Peyer's patch (tissue), 4 donors: ENCODE data around the gene SEMA6B. TPM values are rescaled to one million over a fixed set of nuclear protein-coding genes. Genes with fewer than 3 reads are reported as not detected.
A peak's percentile ranks its signal among the peaks of the same experiment; 100 is the strongest.

Experiments used
- DNase-seq, 3 donors: peaks; one replicate each; pipeline ENCODE4 v3.0.0-alpha.2; 2017 to 2019
- H3K27ac ChIP-seq, 4 donors: fragments of 200-600 bp; sonication (generic); one replicate each; pipeline ENCODE4 v1.5.1; 2016 to 2019
- H3K27me3 ChIP-seq, 2 donors: fragments of 200-600 bp; sonication (generic); one replicate each; pipeline ENCODE4 v1.5.1; 2019
- H3K36me3 ChIP-seq, 3 donors: fragments of 200-600 bp; sonication (generic); one replicate each; pipeline ENCODE4 v1.5.1; 2016 to 2019
- H3K4me1 ChIP-seq, 4 donors: fragments of 200-600 bp; sonication (generic); one replicate each; pipeline ENCODE4 v1.5.1; 2016 to 2019
- H3K4me3 ChIP-seq, 4 donors: fragments of 200-600 bp; sonication (generic); 1 replicate in 3 of 4; 2 replicates in 1 of 4; pipeline ENCODE4 v1.5.1; 2016 to 2019; ENCODE audit warnings: mild to moderate bottlenecking in 1 of 4
- H3K9me3 ChIP-seq, 4 donors: fragments of 200-600 bp; sonication (generic); one replicate each; pipeline ENCODE4 v1.5.1; 2016 to 2019; ENCODE audit warnings: mild to moderate bottlenecking in 1 of 4
- POLR2A ChIP-seq, 2 donors: fragments of 450-650 bp; IDR thresholded peaks; one replicate each; pipeline ENCODE4 v1.5.1; 2017; ENCODE audit warnings: antibody characterized with exemption in 2 of 2, mild to moderate bottlenecking in 2 of 2, moderate library complexity in 2 of 2
- total RNA-seq, 4 donors: library from RNA; depleted of rRNA; stranded (reverse); fragments of >200 nt; gene quantifications; one replicate each; pipeline ENCODE4 v1.1.0, GENCODE V29; 2016
- TF ChIP-seq, protein P1 (sequence below), 6 experiments: fragments of 450-650 bp in 4 of 6; fragments of 200-600 bp in 2 of 6; sonication (generic) in 1 of 6; IDR thresholded peaks; one replicate each; pipeline ENCODE4 v1.5.1; 2017 to 2019; ENCODE audit warnings: antibody characterized with exemption in 6 of 6, mild to moderate bottlenecking in 3 of 6, moderate library complexity in 1 of 6

SEMA6B gene
- total RNA-seq, 4 donors from 2014 or later = 1.2 to 9.9 (median 3.2) TPM

GRCh38 chr19:4522291-4523002, 37.0 kb downstream of the SEMA6B start:
- H3K27me3 ChIP-seq = no peaks in the 10 kb centered on the region
- H3K9me3 ChIP-seq = no peaks in the 10 kb centered on the region
- TF ChIP-seq, protein P1, sequence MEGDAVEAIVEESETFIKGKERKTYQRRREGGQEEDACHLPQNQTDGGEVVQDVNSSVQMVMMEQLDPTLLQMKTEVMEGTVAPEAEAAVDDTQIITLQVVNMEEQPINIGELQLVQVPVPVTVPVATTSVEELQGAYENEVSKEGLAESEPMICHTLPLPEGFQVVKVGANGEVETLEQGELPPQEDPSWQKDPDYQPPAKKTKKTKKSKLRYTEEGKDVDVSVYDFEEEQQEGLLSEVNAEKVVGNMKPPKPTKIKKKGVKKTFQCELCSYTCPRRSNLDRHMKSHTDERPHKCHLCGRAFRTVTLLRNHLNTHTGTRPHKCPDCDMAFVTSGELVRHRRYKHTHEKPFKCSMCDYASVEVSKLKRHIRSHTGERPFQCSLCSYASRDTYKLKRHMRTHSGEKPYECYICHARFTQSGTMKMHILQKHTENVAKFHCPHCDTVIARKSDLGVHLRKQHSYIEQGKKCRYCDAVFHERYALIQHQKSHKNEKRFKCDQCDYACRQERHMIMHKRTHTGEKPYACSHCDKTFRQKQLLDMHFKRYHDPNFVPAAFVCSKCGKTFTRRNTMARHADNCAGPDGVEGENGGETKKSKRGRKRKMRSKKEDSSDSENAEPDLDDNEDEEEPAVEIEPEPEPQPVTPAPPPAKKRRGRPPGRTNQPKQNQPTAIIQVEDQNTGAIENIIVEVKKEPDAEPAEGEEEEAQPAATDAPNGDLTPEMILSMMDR (IDR thresholded peaks at IDR 0.05) = no peak
- no peak for TF ChIP-seq POLR2A (IDR thresholded peaks at IDR 0.05)
- no peak overlapping the region for H3K4me3 ChIP-seq
- H3K27ac ChIP-seq = no peak overlapping the region
- no peaks in the 10 kb centered on the region for H3K36me3 ChIP-seq
- DNase-seq = no peak
- peaks cover 0 to 7% (median 0%) of the 10 kb centered on the region in 4 donors for H3K4me1 ChIP-seq

DNA sequence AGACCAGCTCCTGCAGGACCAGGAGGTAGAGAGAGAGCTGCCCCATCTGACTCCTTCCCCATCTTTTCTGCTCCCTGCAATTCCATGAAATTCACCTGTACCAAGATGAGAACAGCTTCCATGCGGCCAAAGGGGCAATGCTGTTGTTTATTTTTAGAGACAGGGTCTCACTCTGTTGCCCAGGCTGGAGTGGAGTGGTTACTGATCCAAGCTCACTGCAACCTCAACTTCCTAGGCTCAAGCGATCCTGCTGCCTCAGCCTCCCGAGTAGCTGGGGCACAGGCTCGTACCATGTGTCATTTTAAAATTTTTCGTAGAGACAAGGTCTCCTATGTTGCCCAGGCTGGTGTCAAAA, 37.6 kb downstream of the SEMA6B start:
- no peak overlapping the region for H3K4me3 ChIP-seq
- H3K27ac ChIP-seq = no peak overlapping the region
- no peaks in the 10 kb centered on the region for H3K9me3 ChIP-seq
- H3K4me1 ChIP-seq = peaks cover 0 to 7% (median 0%) of the 10 kb centered on the region in 4 donors
- H3K36me3 ChIP-seq = no peaks in the 10 kb centered on the region
- no peak for DNase-seq
- no peaks in the 10 kb centered on the region for H3K27me3 ChIP-seq
- TF ChIP-seq POLR2A (IDR thresholded peaks at IDR 0.05) = no peak
- TF ChIP-seq, protein P1 (IDR thresholded peaks at IDR 0.05) = no peak

DNA sequence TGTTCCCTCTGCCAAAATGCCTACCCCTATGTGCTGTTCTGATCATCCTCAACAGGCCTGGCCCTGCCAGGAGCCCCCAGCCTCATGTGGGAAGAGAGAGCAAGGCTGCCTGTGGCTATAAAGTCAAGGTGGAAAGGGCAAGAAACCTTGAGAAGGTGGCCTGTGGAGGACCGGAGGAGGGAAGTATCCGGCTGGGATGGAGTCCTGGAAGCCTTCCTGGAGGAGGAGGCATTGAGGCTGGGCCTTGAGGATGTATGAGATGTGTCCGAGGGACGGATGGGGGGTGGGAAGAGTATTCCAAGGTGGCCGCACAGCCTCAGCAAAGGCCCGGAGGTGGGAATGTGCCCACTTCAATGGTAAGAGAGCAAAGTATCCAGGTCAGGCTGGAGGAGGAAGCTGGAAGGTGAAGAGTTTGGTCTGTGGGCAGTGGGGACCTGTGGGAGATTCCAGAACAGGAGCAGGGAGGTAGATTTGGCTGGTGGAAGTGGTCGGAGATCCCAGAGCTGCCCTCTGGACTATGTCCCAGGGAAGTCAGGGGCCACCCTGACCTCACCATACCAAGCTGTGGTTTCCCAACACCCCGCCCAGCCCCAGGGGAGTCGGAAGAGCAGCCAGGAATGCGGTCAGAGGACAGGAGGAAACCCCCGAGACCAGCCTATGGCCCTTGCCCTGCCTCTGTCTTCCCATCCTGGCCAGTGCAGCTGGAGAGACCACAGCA, 38.2 kb downstream of the SEMA6B start:
- no peaks in the 10 kb centered on the region for H3K27me3 ChIP-seq
- H3K36me3 ChIP-seq = no peaks in the 10 kb centered on the region
- DNase-seq = no peak
- no peak overlapping the region for H3K4me3 ChIP-seq
- H3K4me1 ChIP-seq = peaks cover 0 to 7% (median 0%) of the 10 kb centered on the region in 4 donors
- H3K27ac ChIP-seq = no peak overlapping the region
- no peaks in the 10 kb centered on the region for H3K9me3 ChIP-seq
- no peak for TF ChIP-seq POLR2A (IDR thresholded peaks at IDR 0.05)
- TF ChIP-seq, protein P1 (IDR thresholded peaks at IDR 0.05) = no peak

DNA sequence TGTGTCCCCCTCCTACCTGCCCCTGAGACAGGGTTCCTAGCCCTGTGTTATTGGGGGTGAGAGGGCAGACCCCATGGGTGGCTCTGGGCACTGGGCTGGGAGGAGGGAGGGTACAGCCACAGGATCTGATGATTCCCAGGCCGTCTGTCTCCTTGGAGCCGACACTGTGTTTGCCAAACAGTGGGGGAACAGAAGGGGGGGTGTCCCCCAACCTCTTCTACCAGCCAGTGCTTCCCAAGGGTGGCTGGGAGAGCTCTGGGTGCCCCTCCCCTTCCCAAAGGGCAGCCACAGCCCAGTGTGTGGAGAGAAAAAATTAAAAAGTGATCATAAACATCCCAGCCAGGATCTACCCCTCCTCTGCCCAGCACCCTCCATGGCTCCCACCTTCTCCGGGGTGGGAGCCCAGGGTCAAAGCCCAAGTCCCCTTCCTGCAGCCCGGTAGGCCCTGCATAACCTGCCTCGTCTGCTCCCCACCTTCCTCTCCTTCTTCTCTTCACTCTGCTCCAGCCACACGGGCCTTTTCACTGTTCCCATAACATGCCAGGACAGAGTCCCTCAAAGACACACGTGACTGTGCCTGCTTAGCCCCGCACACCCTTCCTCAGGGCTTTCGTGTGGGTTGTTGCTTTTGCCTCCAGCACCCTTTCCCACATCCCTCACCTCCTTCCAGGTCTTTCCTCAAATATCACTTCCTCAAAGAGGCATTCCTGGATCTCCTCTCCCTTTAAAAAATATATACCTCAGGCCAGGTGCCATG, 39.8 kb downstream of the SEMA6B start:
- peak overlapping the region in 2 of 4 donors; percentile 25 to 82 for H3K27ac ChIP-seq
- no peaks in the 10 kb centered on the region for H3K27me3 ChIP-seq
- TF ChIP-seq, protein P1 (IDR thresholded peaks at IDR 0.05) = no peak
- TF ChIP-seq POLR2A (IDR thresholded peaks at IDR 0.05) = no peak
- H3K36me3 ChIP-seq = no peaks in the 10 kb centered on the region
- no peaks in the 10 kb centered on the region for H3K9me3 ChIP-seq
- H3K4me3 ChIP-seq = no peak overlapping the region
- H3K4me1 ChIP-seq = peaks cover 0 to 7% (median 0%) of the 10 kb centered on the region in 4 donors
- DNase-seq = no peak

DNA sequence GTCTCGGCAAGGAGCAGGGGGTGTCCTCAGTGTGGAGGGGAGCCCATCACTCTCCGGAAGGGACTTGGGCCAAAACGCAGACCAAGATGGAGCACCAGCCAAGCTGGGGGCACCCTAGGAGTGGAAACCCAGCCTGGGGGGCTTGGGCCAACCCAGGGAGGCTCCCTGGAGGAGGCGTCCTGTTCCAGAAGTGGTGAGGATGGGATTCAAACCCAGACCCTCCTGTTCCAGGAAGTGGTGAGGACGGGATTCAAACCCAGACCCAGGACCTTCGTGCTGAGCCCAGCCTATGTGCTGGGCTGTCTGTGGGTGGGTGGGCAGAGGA, 40.4 kb downstream of the SEMA6B start:
- peak overlapping the region in 1 of 4 donors; percentile 39 for H3K4me3 ChIP-seq
- no peak for DNase-seq
- H3K27me3 ChIP-seq = no peaks in the 10 kb centered on the region
- no peak for TF ChIP-seq POLR2A (IDR thresholded peaks at IDR 0.05)
- TF ChIP-seq, protein P1 (IDR thresholded peaks at IDR 0.05) = no peak
- H3K36me3 ChIP-seq = no peaks in the 10 kb centered on the region
- H3K4me1 ChIP-seq = peaks cover 0 to 7% (median 0%) of the 10 kb centered on the region in 4 donors
- no peaks in the 10 kb centered on the region for H3K9me3 ChIP-seq
- peak overlapping the region in 2 of 4 donors; percentile 25 to 82 for H3K27ac ChIP-seq
